Measurements from ENCODE around the gene RABEP2.

RABEP2 gene

DNA sequence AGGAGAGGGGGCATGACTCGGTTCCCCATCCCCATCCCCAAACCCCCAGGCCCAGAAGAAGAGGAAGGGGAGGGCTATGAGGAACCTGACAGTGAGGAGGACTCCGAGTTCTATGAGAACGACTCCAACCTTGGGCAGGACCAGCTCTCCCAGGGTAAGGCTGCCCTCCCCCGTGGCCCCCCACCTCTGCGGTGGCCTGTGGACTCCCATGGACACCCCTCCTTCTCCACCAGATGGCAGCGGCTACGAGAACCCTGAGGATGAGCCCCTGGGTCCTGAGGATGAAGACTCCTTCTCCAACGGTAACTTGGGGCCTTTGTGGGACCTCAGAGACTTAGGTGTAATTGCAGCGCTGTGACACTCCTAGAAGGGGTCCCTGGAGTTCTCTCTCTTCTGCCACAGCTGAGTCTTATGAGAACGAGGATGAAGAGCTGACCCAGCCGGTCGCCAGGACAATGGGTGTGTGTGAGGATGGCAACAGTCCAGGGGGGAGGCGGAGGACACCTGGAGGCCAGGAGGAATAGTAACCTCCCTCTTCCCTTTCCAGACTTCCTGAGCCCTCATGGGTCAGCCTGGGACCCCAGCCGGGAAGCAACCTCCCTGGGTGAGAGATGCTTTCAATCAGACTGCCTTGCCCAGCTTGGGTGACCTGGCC lies 12.3 kb upstream of the RABEP2 start:
- Histone ChIP-seq H3K4me3 (ENCODE audit: low read length) (no peak overlapping the region), H4K20me1 (ENCODE audit: control insufficient read depth, insufficient read depth, low read depth, low read length) (peaks cover 11% of the 10 kb centered on the region; the same call in 1 of the 2 replicates), H3K79me2 (ENCODE audit: control insufficient read depth, low read length) (peaks cover 40% of the 10 kb centered on the region), H3K27ac (ENCODE audit: low read depth, low read length) (no peak overlapping the region), H3K9me2 (replicated peaks; ENCODE audit: control insufficient read depth, low read length) (no peaks in the 10 kb centered on the region), H3K4me2 (ENCODE audit: low read length) (no peak overlapping the region), H3F3A (ENCODE audit: control insufficient read depth, insufficient read depth) (peaks cover 29% of the 10 kb centered on the region), H3K27me3 (ENCODE audit: control insufficient read depth, low read length) (no peaks in the 10 kb centered on the region), H3K36me3 (ENCODE audit: control insufficient read depth, low read length) (peaks cover 72% of the 10 kb centered on the region), H3K4me1 (ENCODE audit: control insufficient read depth, low read length) (peaks cover 30% of the 10 kb centered on the region), H3K9me3 (ENCODE audit: control insufficient read depth, insufficient read depth, low read length) (no peaks in the 10 kb centered on the region; the same call in 1 of the 2 replicates)
- TF ChIP-seq EZH2phosphoT487 (IDR thresholded peaks at IDR 0.05; ENCODE audit: borderline replicate concordance, low read length): no peak
- TF ChIP-seq, protein P1, sequence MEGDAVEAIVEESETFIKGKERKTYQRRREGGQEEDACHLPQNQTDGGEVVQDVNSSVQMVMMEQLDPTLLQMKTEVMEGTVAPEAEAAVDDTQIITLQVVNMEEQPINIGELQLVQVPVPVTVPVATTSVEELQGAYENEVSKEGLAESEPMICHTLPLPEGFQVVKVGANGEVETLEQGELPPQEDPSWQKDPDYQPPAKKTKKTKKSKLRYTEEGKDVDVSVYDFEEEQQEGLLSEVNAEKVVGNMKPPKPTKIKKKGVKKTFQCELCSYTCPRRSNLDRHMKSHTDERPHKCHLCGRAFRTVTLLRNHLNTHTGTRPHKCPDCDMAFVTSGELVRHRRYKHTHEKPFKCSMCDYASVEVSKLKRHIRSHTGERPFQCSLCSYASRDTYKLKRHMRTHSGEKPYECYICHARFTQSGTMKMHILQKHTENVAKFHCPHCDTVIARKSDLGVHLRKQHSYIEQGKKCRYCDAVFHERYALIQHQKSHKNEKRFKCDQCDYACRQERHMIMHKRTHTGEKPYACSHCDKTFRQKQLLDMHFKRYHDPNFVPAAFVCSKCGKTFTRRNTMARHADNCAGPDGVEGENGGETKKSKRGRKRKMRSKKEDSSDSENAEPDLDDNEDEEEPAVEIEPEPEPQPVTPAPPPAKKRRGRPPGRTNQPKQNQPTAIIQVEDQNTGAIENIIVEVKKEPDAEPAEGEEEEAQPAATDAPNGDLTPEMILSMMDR (IDR thresholded peaks at IDR 0.05; ENCODE audit: low read depth, low read length, poor library complexity, severe bottlenecking): no peak

- H3K79me2 ChIP-seq (ENCODE audit: control insufficient read depth, low read length): peaks cover 46% of the 10 kb centered on the region
- H3F3A ChIP-seq (ENCODE audit: control insufficient read depth, insufficient read depth): peaks cover 28% of the 10 kb centered on the region
- TF ChIP-seq, protein P1 (IDR thresholded peaks at IDR 0.05; ENCODE audit: low read depth, low read length, poor library complexity, severe bottlenecking): no peak
- TF ChIP-seq EZH2phosphoT487 (IDR thresholded peaks at IDR 0.05; ENCODE audit: borderline replicate concordance, low read length): no peak
Measured at GRCh38 chr16:28936784-28937155, 11.7 kb upstream of the RABEP2 start.

DNA sequence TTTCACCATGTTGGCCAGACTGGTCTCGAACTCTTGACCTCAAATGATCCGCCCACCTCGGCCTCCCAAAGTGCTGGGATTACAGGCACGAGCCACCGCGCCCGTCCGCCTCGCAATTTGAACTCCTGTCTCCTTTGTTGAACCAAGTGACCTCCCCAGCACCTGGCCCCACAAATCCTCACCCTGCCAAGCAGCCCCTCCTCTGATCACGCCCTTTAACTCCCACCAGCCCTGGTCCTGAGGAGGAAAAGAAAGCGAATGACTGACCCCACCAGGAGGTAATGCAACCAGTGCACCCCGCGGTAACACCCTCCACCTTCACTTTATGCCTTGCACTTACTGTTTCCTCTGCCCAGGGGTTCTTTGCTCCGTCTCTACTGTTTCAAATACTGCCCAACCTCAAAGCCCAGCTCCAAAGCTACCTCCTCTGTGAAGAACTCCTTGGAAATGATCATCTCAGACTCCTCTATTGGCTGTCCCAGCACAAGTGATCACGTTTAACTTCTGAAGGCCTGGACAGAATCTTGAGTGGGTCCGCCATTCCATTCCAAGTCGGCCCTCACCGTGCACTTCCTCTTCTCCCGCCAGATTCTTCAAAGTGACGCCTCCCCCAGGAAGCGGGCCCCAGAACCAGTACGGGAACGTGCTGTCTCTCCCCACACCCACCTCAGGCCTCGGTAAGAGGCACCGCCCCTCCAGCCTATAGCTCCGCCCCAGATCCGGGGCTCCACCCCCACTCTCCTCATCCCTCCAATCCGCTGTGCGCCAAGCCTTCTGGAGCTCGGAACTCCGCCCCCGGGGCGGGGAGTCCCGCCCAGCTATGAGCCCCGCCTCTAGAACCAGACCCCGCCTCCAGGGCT lies 11.1 kb upstream of the RABEP2 start:
- peak overlapping the region; percentile 19; the same call in 1 of the 2 replicates for H3K4me3 ChIP-seq (ENCODE audit: low read length)

More at GRCh38 chr16:28936784-28937155, 11.7 kb upstream of the RABEP2 start:
- Histone ChIP-seq H3K9me2 (replicated peaks; ENCODE audit: control insufficient read depth, low read length) (no peaks in the 10 kb centered on the region), H3K27ac (ENCODE audit: low read depth, low read length) (no peak overlapping the region), H3K4me3 (ENCODE audit: low read length) (no peak overlapping the region), H3K27me3 (ENCODE audit: control insufficient read depth, low read length) (no peaks in the 10 kb centered on the region), H3K36me3 (ENCODE audit: control insufficient read depth, low read length) (peaks cover 77% of the 10 kb centered on the region), H3K9me3 (ENCODE audit: control insufficient read depth, insufficient read depth, low read length) (no peaks in the 10 kb centered on the region; the same call in 1 of the 2 replicates), H3K4me1 (ENCODE audit: control insufficient read depth, low read length) (peaks cover 33% of the 10 kb centered on the region), H3K4me2 (ENCODE audit: low read length) (no peak overlapping the region), H4K20me1 (ENCODE audit: control insufficient read depth, insufficient read depth, low read depth, low read length) (peaks cover 11% of the 10 kb centered on the region; the same call in 1 of the 2 replicates)

More for the DNA sequence above, 11.1 kb upstream of the RABEP2 start:
- Histone ChIP-seq H3F3A (ENCODE audit: control insufficient read depth, insufficient read depth) (peaks cover 30% of the 10 kb centered on the region), H3K4me1 (ENCODE audit: control insufficient read depth, low read length) (peaks cover 39% of the 10 kb centered on the region), H3K9me3 (ENCODE audit: control insufficient read depth, insufficient read depth, low read length) (no peaks in the 10 kb centered on the region; the same call in 1 of the 2 replicates), H3K4me2 (ENCODE audit: low read length) (no peak overlapping the region), H3K36me3 (ENCODE audit: control insufficient read depth, low read length) (peaks cover 77% of the 10 kb centered on the region), H3K79me2 (ENCODE audit: control insufficient read depth, low read length) (peaks cover 47% of the 10 kb centered on the region), H4K20me1 (ENCODE audit: control insufficient read depth, insufficient read depth, low read depth, low read length) (peaks cover 11% of the 10 kb centered on the region; the same call in 1 of the 2 replicates), H3K27ac (ENCODE audit: low read depth, low read length) (no peak overlapping the region), H3K9me2 (replicated peaks; ENCODE audit: control insufficient read depth, low read length) (no peaks in the 10 kb centered on the region), H3K27me3 (ENCODE audit: control insufficient read depth, low read length) (no peaks in the 10 kb centered on the region)
- TF ChIP-seq, protein P1 (IDR thresholded peaks at IDR 0.05; ENCODE audit: low read depth, low read length, poor library complexity, severe bottlenecking): no peak
